ENCODE measurements around the gene PIK3CA.

DNA sequence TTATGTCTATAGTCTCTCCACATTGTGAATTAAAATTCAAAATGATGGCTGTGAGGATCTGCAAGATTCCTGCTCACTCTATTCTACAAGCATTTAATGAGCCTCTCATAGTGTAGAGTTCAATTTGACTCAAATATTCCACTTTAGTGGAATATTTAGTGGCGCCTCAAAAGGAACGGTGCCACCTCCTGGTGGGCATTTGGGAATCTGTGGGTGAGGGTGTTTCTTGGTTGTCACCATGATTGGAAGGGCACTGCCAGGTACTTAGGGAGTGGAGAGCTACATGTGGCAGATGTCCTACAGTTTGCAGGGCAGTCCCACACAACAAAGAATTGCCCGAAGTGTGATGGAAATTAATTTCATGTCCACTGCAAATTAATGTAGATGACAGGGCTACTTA, 124.2 kb downstream of the PIK3CA start:
- TF ChIP-seq, protein P1, sequence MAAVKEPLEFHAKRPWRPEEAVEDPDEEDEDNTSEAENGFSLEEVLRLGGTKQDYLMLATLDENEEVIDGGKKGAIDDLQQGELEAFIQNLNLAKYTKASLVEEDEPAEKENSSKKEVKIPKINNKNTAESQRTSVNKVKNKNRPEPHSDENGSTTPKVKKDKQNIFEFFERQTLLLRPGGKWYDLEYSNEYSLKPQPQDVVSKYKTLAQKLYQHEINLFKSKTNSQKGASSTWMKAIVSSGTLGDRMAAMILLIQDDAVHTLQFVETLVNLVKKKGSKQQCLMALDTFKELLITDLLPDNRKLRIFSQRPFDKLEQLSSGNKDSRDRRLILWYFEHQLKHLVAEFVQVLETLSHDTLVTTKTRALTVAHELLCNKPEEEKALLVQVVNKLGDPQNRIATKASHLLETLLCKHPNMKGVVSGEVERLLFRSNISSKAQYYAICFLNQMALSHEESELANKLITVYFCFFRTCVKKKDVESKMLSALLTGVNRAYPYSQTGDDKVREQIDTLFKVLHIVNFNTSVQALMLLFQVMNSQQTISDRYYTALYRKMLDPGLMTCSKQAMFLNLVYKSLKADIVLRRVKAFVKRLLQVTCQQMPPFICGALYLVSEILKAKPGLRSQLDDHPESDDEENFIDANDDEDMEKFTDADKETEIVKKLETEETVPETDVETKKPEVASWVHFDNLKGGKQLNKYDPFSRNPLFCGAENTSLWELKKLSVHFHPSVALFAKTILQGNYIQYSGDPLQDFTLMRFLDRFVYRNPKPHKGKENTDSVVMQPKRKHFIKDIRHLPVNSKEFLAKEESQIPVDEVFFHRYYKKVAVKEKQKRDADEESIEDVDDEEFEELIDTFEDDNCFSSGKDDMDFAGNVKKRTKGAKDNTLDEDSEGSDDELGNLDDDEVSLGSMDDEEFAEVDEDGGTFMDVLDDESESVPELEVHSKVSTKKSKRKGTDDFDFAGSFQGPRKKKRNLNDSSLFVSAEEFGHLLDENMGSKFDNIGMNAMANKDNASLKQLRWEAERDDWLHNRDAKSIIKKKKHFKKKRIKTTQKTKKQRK (IDR thresholded peaks at IDR 0.05; ENCODE audit: low read depth, low read length), result no peak
- TF ChIP-seq, protein P2, sequence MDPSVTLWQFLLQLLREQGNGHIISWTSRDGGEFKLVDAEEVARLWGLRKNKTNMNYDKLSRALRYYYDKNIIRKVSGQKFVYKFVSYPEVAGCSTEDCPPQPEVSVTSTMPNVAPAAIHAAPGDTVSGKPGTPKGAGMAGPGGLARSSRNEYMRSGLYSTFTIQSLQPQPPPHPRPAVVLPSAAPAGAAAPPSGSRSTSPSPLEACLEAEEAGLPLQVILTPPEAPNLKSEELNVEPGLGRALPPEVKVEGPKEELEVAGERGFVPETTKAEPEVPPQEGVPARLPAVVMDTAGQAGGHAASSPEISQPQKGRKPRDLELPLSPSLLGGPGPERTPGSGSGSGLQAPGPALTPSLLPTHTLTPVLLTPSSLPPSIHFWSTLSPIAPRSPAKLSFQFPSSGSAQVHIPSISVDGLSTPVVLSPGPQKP (IDR thresholded peaks at IDR 0.05; ENCODE audit: low read depth, low read length), result no peak
- TF ChIP-seq, protein P3, sequence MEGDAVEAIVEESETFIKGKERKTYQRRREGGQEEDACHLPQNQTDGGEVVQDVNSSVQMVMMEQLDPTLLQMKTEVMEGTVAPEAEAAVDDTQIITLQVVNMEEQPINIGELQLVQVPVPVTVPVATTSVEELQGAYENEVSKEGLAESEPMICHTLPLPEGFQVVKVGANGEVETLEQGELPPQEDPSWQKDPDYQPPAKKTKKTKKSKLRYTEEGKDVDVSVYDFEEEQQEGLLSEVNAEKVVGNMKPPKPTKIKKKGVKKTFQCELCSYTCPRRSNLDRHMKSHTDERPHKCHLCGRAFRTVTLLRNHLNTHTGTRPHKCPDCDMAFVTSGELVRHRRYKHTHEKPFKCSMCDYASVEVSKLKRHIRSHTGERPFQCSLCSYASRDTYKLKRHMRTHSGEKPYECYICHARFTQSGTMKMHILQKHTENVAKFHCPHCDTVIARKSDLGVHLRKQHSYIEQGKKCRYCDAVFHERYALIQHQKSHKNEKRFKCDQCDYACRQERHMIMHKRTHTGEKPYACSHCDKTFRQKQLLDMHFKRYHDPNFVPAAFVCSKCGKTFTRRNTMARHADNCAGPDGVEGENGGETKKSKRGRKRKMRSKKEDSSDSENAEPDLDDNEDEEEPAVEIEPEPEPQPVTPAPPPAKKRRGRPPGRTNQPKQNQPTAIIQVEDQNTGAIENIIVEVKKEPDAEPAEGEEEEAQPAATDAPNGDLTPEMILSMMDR (IDR thresholded peaks at IDR 0.05 in 2 of 3, conservative IDR thresholded peaks at IDR 0.05 in 1 of 3; ENCODE audit: control insufficient read depth in 2 of 3, extremely low read depth in 1 of 3, insufficient read depth in 1 of 3, low read depth in 3 of 3, low read length in 3 of 3), result peak; percentile 16 to 22 (median 19); a peak in 4 of 6 replicates
- TF ChIP-seq, protein P4, sequence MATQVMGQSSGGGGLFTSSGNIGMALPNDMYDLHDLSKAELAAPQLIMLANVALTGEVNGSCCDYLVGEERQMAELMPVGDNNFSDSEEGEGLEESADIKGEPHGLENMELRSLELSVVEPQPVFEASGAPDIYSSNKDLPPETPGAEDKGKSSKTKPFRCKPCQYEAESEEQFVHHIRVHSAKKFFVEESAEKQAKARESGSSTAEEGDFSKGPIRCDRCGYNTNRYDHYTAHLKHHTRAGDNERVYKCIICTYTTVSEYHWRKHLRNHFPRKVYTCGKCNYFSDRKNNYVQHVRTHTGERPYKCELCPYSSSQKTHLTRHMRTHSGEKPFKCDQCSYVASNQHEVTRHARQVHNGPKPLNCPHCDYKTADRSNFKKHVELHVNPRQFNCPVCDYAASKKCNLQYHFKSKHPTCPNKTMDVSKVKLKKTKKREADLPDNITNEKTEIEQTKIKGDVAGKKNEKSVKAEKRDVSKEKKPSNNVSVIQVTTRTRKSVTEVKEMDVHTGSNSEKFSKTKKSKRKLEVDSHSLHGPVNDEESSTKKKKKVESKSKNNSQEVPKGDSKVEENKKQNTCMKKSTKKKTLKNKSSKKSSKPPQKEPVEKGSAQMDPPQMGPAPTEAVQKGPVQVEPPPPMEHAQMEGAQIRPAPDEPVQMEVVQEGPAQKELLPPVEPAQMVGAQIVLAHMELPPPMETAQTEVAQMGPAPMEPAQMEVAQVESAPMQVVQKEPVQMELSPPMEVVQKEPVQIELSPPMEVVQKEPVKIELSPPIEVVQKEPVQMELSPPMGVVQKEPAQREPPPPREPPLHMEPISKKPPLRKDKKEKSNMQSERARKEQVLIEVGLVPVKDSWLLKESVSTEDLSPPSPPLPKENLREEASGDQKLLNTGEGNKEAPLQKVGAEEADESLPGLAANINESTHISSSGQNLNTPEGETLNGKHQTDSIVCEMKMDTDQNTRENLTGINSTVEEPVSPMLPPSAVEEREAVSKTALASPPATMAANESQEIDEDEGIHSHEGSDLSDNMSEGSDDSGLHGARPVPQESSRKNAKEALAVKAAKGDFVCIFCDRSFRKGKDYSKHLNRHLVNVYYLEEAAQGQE (IDR thresholded peaks at IDR 0.05; ENCODE audit: low read depth, low read length), result no peak

Measured in GM12878 (cell line).